ENCODE data around the gene TASOR. TPM values are rescaled to one million over a fixed set of nuclear protein-coding genes. Genes with fewer than 3 reads are reported as not detected.

TASOR gene
- total RNA-seq, 1 experiment from 2014 or later: 55.1 TPM

DNA sequence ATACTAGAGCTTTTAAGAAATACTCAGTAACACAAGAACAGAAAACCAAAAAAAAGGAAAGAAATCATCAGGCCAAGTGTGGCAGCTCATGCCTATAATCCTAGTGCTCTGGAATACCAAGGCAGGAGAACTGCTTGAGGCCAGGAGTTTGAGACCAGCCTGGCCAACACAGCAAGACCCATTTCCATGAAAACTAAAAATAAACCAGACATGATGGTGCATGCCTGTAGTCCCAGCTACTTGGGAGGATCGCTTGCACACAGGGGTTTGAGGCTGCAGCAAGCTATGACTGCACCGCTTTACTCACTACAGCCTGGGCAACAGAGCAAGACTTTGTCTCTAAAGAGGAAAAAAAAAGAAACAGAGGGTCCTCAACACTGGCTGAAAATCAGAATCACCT is 18.2 kb downstream of the TASOR start:
- no peaks in the 10 kb centered on the region for H3K9me3 ChIP-seq (ENCODE audit: insufficient read depth, low read depth)
- intact Hi-C loops (cut with micrococcal nuclease; ENCODE audit: unreplicated experiment): no loop called here
- TF ChIP-seq, protein P1, sequence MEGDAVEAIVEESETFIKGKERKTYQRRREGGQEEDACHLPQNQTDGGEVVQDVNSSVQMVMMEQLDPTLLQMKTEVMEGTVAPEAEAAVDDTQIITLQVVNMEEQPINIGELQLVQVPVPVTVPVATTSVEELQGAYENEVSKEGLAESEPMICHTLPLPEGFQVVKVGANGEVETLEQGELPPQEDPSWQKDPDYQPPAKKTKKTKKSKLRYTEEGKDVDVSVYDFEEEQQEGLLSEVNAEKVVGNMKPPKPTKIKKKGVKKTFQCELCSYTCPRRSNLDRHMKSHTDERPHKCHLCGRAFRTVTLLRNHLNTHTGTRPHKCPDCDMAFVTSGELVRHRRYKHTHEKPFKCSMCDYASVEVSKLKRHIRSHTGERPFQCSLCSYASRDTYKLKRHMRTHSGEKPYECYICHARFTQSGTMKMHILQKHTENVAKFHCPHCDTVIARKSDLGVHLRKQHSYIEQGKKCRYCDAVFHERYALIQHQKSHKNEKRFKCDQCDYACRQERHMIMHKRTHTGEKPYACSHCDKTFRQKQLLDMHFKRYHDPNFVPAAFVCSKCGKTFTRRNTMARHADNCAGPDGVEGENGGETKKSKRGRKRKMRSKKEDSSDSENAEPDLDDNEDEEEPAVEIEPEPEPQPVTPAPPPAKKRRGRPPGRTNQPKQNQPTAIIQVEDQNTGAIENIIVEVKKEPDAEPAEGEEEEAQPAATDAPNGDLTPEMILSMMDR (conservative IDR thresholded peaks at IDR 0.05): no peak
- no peak for TF ChIP-seq EZH2 (IDR thresholded peaks at IDR 0.05; ENCODE audit: low read depth)
- DNase-seq: no peak
- no peaks in the 10 kb centered on the region for H3K27me3 ChIP-seq (ENCODE audit: insufficient read depth, low read depth)
- no peak overlapping the region for H3K4me3 ChIP-seq
- H4K20me1 ChIP-seq (ENCODE audit: insufficient read depth): no peaks in the 10 kb centered on the region
- peaks cover 35% of the 10 kb centered on the region for H3K36me3 ChIP-seq (ENCODE audit: low read depth)
- no TSS peak for BruUV-seq (replicated peaks)
- H3K4me2 ChIP-seq: no peak overlapping the region
- H3K9me2 ChIP-seq (ENCODE audit: insufficient read depth): no peaks in the 10 kb centered on the region
- POLR2A ChIA-PET (ENCODE audit: unreplicated experiment): interaction anchor here (0.7 kb wide), 1 partner anchor 259 kb away, joined by 6 read pairs; no protein-coding TSS in a partner anchor
- H3F3A ChIP-seq (ENCODE audit: insufficient read depth, low read depth): 0 out of 2 replicates have a peak, but pooled peaks cover 4% of the 10 kb centered on the region
- CTCF ChIA-PET: no interaction called here
- H3K79me2 ChIP-seq (ENCODE audit: low read depth): no peaks in the 10 kb centered on the region
- no peak overlapping the region for H3K27ac ChIP-seq
- no peak overlapping the region for H2AFZ ChIP-seq
- no peaks in the 10 kb centered on the region for H3K4me1 ChIP-seq (replicated peaks; ENCODE audit: insufficient read depth)

DNA sequence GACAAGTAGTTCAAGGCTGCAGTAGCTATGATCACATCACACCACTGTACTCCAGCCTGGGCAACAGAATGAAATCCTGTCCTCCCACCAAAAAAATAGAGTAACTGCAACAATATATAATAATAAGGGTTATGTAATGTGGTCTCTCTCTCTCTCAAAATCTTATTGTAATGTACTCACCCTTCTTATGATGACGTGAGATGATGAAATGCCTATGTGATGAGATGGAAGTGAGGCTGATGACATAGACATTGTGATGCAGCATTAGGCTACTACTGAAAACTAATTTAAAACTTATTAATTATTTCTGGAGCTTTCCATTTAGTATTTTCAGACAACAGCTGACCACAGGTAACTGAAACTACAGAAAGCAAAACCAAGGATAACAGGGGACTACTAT is 27.4 kb downstream of the TASOR start:
- peaks cover 24% of the 10 kb centered on the region; the same call in 1 of the 2 replicates for H3K36me3 ChIP-seq (ENCODE audit: low read depth)
- intact Hi-C loops (cut with micrococcal nuclease; ENCODE audit: unreplicated experiment): no loop called here
- no peak for TF ChIP-seq EZH2 (IDR thresholded peaks at IDR 0.05; ENCODE audit: low read depth)
- TF ChIP-seq, protein P1 (conservative IDR thresholded peaks at IDR 0.05): no peak
- H3K9me2 ChIP-seq (ENCODE audit: insufficient read depth): no peaks in the 10 kb centered on the region
- no peaks in the 10 kb centered on the region for H3K9me3 ChIP-seq (ENCODE audit: insufficient read depth, low read depth)
- H3K27me3 ChIP-seq (ENCODE audit: insufficient read depth, low read depth): no peaks in the 10 kb centered on the region
- no peak overlapping the region for H3K4me2 ChIP-seq
- H3K4me3 ChIP-seq: no peak overlapping the region
- no peak for DNase-seq
- CTCF ChIA-PET: no interaction called here
- H3F3A ChIP-seq (ENCODE audit: insufficient read depth, low read depth): no peaks in the 10 kb centered on the region; the same call in 1 of the 2 replicates
- 0 out of 2 replicates have a peak, but pooled peaks cover 7% of the 10 kb centered on the region for H3K79me2 ChIP-seq (ENCODE audit: low read depth)
- peaks cover 6% of the 10 kb centered on the region for H4K20me1 ChIP-seq (ENCODE audit: insufficient read depth)
- H2AFZ ChIP-seq: no peak overlapping the region
- no TSS peak for BruUV-seq (replicated peaks)
- H3K27ac ChIP-seq: no peak overlapping the region
- no peaks in the 10 kb centered on the region for H3K4me1 ChIP-seq (replicated peaks; ENCODE audit: insufficient read depth)
- POLR2A ChIA-PET (ENCODE audit: unreplicated experiment): no interaction called here

DNA sequence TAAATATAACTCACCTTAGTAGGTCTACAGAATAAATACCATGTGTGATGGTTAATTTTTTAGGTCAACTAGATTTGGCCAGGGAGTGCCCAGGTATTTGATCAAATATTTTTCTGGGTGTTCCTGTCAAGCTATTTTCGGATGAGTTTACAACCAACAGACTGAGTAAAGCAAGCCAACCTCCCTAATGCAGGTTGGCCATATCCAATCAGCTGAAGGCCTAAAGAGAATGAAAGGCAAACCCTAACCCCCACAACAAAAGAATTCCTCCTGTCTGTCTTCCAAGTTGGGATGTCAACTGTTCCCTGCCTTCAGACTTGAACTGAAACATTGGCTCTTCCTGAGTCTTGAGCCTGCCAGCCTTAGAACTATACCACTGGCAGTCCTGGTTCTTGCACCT is 28.6 kb downstream of the TASOR start:
- no peak for TF ChIP-seq EZH2 (IDR thresholded peaks at IDR 0.05; ENCODE audit: low read depth)
- TF ChIP-seq, protein P1 (conservative IDR thresholded peaks at IDR 0.05): no peak
- Histone ChIP-seq H3K4me3 (no peak overlapping the region), H3K27me3 (ENCODE audit: insufficient read depth, low read depth) (no peaks in the 10 kb centered on the region), H4K20me1 (ENCODE audit: insufficient read depth) (peaks cover 6% of the 10 kb centered on the region), H3K4me1 (replicated peaks; ENCODE audit: insufficient read depth) (no peaks in the 10 kb centered on the region), H3K27ac (no peak overlapping the region), H3K9me2 (ENCODE audit: insufficient read depth) (no peaks in the 10 kb centered on the region), H3K79me2 (ENCODE audit: low read depth) (0 out of 2 replicates have a peak, but pooled peaks cover 7% of the 10 kb centered on the region), H3F3A (ENCODE audit: insufficient read depth, low read depth) (no peaks in the 10 kb centered on the region; the same call in 1 of the 2 replicates), H3K9me3 (ENCODE audit: insufficient read depth, low read depth) (no peaks in the 10 kb centered on the region), H3K36me3 (ENCODE audit: low read depth) (peaks cover 14% of the 10 kb centered on the region; the same call in 1 of the 2 replicates), H2AFZ (no peak overlapping the region), H3K4me2 (no peak overlapping the region)
- POLR2A ChIA-PET (ENCODE audit: unreplicated experiment): no interaction called here
- intact Hi-C loops (cut with micrococcal nuclease; ENCODE audit: unreplicated experiment): no loop called here
- BruUV-seq (replicated peaks): no TSS peak
- DNase-seq: no peak
- CTCF ChIA-PET: no interaction called here
